Upper lobe of right lung (tissue), 1 donor: ENCODE measurements around the gene KRTAP5-8. TPM values are rescaled to one million over a fixed set of nuclear protein-coding genes. Genes with fewer than 3 reads are reported as not detected.
"Not testable (repeated sequence)": the region's sequence is repeated elsewhere in the genome, so short reads cannot be mapped to it uniquely, and the experiment has no call there.

Source experiments
- ATAC-seq: fragments of 200-7000 bp; cut with Tn5 transposase; one replicate; pipeline ENCODE4 v1.9.1; 2020; ENCODE audit warnings: mild to moderate bottlenecking, moderate library complexity
- DNase-seq: peaks from one replicate; pipeline ENCODE4 v3.0.0-alpha.2; 2020
- H3K27ac ChIP-seq: fragments of 200-600 bp; one replicate; pipeline ENCODE4 v1.8.0; 2022
- H3K27me3 ChIP-seq: fragments of 200-600 bp; one replicate; pipeline ENCODE4 v1.8.0; 2022; ENCODE audit warnings: mild to moderate bottlenecking
- H3K36me3 ChIP-seq: fragments of 200-600 bp; one replicate; pipeline ENCODE4 v1.8.0; 2022
- H3K4me1 ChIP-seq: fragments of 200-600 bp; one replicate; pipeline ENCODE4 v1.8.0; 2022
- H3K4me3 ChIP-seq: fragments of 200-600 bp; one replicate; pipeline ENCODE4 v1.8.0; 2022; ENCODE audit warnings: mild to moderate bottlenecking
- H3K9me3 ChIP-seq: fragments of 200-600 bp; one replicate; pipeline ENCODE4 v1.8.0; 2022
- CTCF ChIP-seq: fragments of 200-600 bp; IDR thresholded peaks from one replicate; pipeline ENCODE4 v1.8.0; 2022; ENCODE audit warnings: antibody characterized with exemption
- intact Hi-C: fragments of 100-400 bp; cut with DNase I; formaldehyde crosslinking; loops from one replicate; pipeline ENCODE4 v1.11.0; 2022
- long read RNA-seq: library from polyadenylated mRNA; unstranded; transcript quantifications from one replicate; pipeline ENCODE4 v2.0.0, GENCODE V29; 2021
- total RNA-seq: library from RNA; stranded (reverse); fragmentation: NEBNext Ultra II Directional; extraction: Animal tissue kit (Norgen Biotek cat#: 25700); gene quantifications from one replicate; pipeline ENCODE4 v1.2.1, GENCODE V29; 2021
- donor health status: DM: no; HTN: yes; CAD: no; lungs with severe emphysema.

Gene KRTAP5-8, protein sequence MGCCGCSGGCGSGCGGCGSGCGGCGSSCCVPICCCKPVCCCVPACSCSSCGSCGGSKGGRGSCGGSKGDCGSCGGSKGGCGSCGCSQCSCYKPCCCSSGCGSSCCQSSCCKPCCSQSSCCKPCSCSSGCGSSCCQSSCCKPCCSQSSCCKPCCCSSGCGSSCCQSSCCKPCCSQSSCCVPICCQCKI
- total RNA-seq = not detected
- long read RNA-seq = 0 reads

- H3K4me3 ChIP-seq, intact Hi-C loops, ATAC-seq, H3K27me3 ChIP-seq, H3K36me3 ChIP-seq, H3K27ac ChIP-seq, H3K4me1 ChIP-seq, H3K9me3 ChIP-seq: not testable (repeated sequence)
- peak; percentile 52 for DNase-seq
Observed at GRCh38 chr11:71537977-71538665, at the start of gene KRTAP5-8. TSS of gene KRTAP5-8 (plus strand) at chr11:71538025. CDS start at chr11:71538056, 31 bp downstream.

GRCh38 chr11:71488681-71489270, 49.0 kb upstream of the KRTAP5-8 start:
- DNase-seq = no peak

GRCh38 chr11:71489311-71490043, 48.3 kb upstream of the KRTAP5-8 start:
- Histone ChIP-seq H3K27ac (no peak overlapping the region), H3K36me3 (peaks cover 79% of the 10 kb centered on the region), H3K4me1 (peaks cover 9% of the 10 kb centered on the region), H3K9me3 (no peaks in the 10 kb centered on the region), H3K27me3 (no peaks in the 10 kb centered on the region), H3K4me3 (no peak overlapping the region)
- no peak for TF ChIP-seq CTCF
- intact Hi-C loops = no loop called here
- DNase-seq (no peak), ATAC-seq (no peak)

More at GRCh38 chr11:71488681-71489270, 49.0 kb upstream of the KRTAP5-8 start:
- intact Hi-C loops = no loop called here
- Histone ChIP-seq H3K4me3 (no peak overlapping the region), H3K36me3 (peaks cover 80% of the 10 kb centered on the region), H3K27me3 (no peaks in the 10 kb centered on the region), H3K27ac (peak overlapping the region; percentile 39), H3K4me1 (peaks cover 9% of the 10 kb centered on the region), H3K9me3 (no peaks in the 10 kb centered on the region)
- ATAC-seq = no peak
- TF ChIP-seq CTCF = no peak

DNA sequence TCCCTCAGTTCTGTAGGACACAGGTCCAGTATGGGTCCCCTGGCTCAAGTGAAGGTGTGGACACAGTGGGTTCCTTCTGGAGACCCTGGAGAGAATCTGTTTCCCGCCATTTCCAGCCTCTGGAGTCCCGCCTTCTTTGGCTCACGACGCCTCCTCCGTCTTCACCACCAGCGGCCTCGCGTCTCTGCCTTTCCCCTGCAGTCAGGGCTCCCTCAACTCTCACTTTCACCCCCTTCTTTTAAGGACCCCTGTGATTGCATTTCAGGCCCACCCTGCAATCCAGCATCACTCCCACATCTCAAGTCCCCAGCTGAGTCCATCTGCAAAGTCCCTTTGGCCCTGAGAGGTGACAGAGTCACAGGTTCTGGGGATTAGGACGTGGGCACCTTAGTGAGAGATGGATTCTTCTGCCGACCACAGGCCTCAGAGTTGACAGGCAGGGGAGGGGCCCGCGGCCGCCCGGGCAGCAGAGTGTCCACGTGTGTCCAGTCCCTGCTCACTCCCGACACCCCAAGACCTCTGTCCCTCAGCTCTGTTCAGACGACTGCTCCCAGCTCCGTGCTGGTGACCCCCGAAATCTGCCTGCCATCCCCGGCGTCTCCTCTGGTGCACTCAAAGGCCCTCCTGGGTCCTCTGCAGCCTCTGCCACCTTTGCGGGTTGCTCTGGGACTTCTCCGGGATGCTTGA, 47.6 kb upstream of the KRTAP5-8 start:
- ATAC-seq = peak; percentile 5
- H3K27ac ChIP-seq = no peak overlapping the region
- peaks cover 9% of the 10 kb centered on the region for H3K4me1 ChIP-seq
- intact Hi-C loops = no loop called here
- peaks cover 79% of the 10 kb centered on the region for H3K36me3 ChIP-seq
- no peak overlapping the region for H3K4me3 ChIP-seq
- H3K9me3 ChIP-seq = no peaks in the 10 kb centered on the region
- no peak for DNase-seq
- H3K27me3 ChIP-seq = no peaks in the 10 kb centered on the region
- no peak for TF ChIP-seq CTCF

DNA sequence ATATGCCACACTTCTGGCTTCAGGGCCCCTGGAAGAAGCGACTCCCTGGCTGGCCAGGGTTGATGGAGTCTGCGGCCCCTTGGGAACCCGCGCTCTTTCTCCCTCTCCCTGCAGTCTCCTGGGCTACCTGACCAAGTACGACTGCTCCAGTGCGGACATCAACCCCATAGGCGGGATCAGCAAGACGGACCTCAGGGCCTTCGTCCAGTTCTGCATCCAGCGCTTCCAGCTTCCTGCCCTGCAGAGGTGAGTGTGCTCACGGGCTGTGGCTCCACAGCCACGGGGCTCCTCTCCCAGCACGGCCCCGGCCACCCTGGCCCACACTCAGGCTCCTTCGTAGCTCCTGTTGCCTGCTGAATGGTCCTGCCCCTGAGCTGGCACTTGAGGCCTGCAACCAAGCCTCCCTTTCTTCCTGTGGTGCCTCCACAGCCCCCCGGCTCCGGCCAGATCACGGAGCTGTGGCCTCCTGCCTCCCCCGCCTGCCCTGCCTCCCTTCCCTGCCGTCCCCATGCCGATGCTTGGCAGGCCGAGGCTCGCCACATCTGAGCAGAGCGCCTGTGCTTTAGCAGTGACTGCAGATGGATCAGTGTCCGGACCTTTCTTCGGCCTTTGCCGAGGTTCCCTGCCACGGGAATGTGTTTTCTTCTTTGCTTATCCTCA, 47.0 kb upstream of the KRTAP5-8 start:
- Histone ChIP-seq H3K9me3 (no peaks in the 10 kb centered on the region), H3K4me1 (peaks cover 9% of the 10 kb centered on the region), H3K36me3 (peaks cover 79% of the 10 kb centered on the region), H3K27ac (no peak overlapping the region), H3K4me3 (no peak overlapping the region), H3K27me3 (no peaks in the 10 kb centered on the region)
- intact Hi-C loops = no loop called here
- ATAC-seq (peak; percentile 5), DNase-seq (peak; percentile 40)
- TF ChIP-seq CTCF = no peak
